ENCODE results near the gene CYP27C1. TPM values are rescaled to one million over a fixed set of nuclear protein-coding genes. Genes with fewer than 3 reads are reported as not detected.

Gene CYP27C1, protein sequence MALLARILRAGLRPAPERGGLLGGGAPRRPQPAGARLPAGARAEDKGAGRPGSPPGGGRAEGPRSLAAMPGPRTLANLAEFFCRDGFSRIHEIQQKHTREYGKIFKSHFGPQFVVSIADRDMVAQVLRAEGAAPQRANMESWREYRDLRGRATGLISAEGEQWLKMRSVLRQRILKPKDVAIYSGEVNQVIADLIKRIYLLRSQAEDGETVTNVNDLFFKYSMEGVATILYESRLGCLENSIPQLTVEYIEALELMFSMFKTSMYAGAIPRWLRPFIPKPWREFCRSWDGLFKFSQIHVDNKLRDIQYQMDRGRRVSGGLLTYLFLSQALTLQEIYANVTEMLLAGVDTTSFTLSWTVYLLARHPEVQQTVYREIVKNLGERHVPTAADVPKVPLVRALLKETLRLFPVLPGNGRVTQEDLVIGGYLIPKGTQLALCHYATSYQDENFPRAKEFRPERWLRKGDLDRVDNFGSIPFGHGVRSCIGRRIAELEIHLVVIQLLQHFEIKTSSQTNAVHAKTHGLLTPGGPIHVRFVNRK
- under 0.01 TPM in 1 of 2 replicates, not detected in the other for total RNA-seq

DNA sequence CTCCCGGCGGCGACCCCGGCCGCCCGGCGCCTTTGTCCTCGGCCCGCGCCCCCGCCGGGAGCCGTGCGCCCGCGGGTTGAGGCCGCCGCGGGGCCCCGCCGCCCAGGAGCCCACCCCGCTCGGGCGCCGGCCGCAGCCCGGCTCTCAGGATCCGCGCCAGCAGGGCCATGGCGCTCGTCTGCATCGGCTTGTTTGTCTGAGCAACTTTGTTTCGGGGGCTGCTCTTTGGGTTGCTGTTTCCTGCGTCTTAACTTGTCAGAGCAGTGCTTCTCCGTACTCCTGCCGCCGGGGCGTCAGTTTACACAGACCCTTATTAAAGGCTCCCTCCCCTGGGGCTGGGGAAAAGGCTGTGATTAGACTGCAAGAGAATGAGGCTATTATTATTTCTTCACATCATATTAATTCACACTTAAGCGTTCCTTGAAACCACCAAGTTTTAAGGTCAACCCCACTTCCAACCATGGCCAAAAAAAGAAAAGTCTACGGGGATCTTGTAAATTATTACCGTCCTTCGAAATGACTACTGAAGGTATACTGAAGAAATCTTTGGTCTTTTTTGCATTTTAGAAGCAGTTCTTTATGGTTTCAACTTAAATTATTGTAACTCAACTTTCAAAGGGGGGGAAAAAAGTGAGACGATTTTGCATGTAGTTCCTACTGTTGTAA is at the start of gene CYP27C1:
TSS of gene CYP27C1 (minus strand) at position 198 of the 666 bp plus-strand sequence. CDS start at position 169, 29 bp downstream.

Other genes starting within 250 kb of the CYP27C1 start
- gene BIN1, start 113.1 kb downstream of the CYP27C1 start, total RNA-seq, result 40.4 and 96.4 TPM in 2 replicates
- gene ERCC3, start 73.8 kb upstream of the CYP27C1 start, total RNA-seq, result 39.4 and 55.7 TPM in 2 replicates
- gene MAP3K2, start 167.7 kb upstream of the CYP27C1 start, total RNA-seq, result 39.1 and 56.9 TPM in 2 replicates
- gene PROC, start 198.1 kb upstream of the CYP27C1 start, total RNA-seq, result not detected in 2 replicates